GM18526 (cell line): Measurements from ENCODE around the gene OSBPL8.

Source experiments
- POLR2A ChIP-seq: IDR thresholded peaks from 3 replicates; pipeline ENCODE4 v1.6.1; 2011; ENCODE audit not compliant: insufficient read length; ENCODE audit errors: extremely low read depth

The OSBPL8 gene

DNA sequence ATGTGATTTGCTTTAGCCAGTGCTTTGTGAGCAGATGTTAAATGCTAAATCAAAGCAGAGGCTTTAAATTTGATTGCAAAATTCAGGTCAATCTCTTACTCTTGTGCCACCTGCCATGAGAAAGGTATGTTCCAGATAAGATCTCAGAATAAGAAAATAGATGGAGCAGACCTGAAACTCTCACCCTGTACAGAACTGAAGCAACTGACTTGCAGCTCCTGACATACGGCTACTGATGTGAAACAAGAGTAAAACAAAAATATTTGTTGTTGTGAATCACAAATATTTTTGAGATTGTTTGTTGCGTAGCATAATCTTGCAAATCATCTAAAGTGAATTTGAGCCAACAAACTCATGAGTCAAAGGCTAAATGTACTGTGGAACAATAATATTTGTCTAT is 3.5 kb upstream of the OSBPL8 start:
- no peak for TF ChIP-seq POLR2A

DNA sequence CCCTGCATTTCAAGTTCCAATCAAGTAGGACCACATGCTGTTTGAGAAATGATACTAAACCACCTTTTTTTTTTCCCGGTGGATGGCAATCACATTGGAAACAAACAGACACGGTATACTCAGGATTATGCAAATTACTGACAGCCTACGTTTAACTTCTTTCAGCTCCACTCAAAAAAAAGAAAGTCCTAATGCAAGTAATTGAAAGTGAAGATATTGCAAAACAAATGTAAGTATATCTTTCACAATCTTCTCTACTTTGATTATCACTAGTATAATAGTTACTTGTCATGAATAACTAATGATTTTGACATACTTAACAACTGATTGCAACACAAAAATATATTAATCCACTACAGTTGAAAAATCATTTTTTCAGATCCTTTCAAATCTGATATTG is 2.6 kb upstream of the OSBPL8 start:
- no peak for TF ChIP-seq POLR2A

GRCh38 chr12:76560086-76560491 is 518 bp upstream of the OSBPL8 start:
- TF ChIP-seq POLR2A, result no peak

GRCh38 chr12:76558684-76559399 is 729 bp downstream of the OSBPL8 start:
- no peak for TF ChIP-seq POLR2A

DNA sequence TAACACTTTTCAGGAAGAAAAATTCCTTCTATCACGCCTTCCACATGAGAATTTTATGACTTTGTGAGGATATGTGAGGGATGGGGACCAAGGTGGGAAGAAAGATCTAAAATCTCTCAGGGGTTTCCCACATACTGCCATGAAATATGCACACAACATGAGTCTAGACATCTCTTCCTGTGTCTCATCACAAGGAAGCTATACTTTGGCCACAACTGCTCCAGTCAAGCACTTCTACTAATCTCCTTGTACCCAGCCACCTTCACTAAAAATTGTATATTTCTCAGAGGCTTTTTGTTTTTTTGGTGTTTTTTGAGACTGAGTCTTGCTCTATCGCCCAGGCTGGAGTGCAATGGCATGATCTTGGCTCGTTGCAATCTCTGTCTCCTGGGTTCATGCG is 3.2 kb downstream of the OSBPL8 start:
- TF ChIP-seq POLR2A, result no peak

DNA sequence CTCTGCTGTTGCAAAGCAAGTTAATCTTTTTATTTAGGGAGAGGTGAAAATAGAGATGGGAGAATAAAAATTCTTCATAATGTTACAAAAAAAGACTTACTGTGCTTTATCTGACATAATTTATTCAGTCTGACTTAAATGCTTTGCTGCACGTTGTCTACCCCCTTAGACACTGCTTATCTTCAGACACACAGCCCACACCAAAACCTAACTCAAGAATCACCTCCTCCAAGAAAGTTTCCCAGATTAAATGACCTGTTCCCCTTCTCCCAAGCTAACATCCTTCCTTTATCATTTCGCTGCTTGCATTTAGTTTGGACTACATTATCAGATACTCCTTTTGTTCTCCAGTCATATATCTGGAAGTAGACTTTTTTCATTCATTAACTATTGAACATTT is 3.8 kb downstream of the OSBPL8 start:
- TF ChIP-seq POLR2A, result no peak

DNA sequence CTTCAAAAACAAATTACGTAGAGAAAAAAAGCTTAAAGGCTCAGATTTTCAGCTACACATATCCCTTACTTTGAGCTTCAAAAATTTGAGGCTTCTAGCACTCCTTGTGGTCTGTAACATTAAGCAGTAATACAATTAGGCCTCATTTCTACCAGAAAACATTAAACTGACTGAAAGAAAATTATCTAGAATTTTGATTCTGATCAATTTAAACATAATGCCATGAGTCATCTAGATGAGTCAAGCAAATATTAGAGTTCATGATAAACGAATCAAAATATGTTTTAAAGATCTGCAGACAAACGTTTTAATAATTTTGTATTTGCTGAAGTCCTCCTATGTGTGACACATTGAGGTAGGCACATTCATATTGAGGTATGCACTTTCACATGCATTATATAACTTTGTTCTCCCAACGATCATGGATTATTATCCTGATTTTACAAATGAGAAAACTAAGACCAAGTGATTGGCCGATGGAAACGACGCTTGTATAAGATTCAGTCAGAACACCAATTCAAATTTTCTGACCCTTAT is 4.3 kb downstream of the OSBPL8 start:
- no peak for TF ChIP-seq POLR2A

DNA sequence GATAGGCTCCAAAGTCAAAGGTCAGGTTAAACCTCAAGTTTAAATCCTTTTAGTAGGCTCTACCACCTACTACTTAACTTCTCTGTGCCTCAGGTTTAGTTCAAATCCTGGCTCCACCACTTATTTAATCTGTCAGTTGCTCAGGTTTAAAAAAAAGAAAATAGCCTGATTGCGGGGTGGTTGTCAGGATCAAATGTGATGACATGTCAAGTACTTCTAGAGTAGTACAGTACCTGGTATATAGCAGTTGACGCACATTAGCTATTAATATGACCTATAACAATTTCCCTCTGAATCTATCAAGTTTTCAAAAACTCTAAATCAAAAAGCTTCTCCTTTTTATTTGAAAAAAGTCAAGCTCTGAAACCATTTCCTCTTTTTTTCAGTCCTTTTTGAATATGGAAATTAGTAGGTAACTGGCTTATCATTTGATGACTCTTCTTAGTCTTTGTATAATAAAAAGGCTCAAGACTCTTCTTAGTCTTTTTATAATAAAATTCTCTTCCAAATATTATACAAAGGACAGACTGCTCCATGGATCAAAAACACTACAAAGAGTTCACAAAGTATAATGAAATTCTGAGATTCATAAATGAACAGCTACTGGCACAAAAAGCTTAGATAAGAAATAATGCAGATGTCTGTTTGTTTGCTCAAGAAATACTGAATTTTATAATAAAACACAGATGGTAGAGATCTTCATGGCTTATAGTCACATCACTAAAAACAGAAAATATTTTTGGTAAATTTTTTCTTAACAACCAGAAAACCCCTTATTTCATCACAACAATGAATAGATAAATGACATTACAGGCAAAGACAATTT is 5.0 kb downstream of the OSBPL8 start:
- no peak for TF ChIP-seq POLR2A

GRCh38 chr12:76552343-76552938 is 7.1 kb downstream of the OSBPL8 start:
- TF ChIP-seq POLR2A, result no peak

GRCh38 chr12:76551482-76551888 is 8.1 kb downstream of the OSBPL8 start:
- TF ChIP-seq POLR2A, result no peak

- TF ChIP-seq POLR2A, result no peak
Observed at GRCh38 chr12:76549131-76549530, 10.4 kb downstream of the OSBPL8 start.

DNA sequence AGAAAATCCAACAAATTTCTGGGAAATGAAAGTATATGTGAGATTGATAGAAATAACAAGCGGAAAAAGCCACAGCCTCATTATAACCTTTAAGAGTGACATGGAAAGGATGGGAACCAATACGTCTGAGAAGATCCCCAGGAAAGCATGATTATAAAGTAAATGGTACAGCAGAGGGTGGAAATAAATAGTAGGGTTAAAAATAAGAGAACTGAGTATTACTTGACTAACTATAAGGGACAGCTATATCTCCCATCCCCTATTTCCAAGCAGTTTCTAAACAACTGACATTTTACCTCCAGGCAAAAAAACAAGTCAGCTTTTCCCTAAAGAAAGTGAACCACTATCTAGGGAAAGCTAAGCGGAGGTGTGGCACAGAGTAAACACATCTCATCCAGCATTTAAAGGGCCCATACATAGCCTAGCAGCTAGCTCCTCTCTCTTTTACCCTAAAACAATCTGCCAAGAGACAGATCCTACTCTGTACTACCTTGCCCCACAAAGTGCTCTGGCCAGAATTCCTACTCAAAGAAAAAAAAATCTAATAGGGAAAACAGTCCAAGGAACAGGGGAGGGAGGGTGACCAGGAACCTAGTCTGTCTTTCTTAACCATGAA is 11.2 kb downstream of the OSBPL8 start:
- TF ChIP-seq POLR2A, result no peak

DNA sequence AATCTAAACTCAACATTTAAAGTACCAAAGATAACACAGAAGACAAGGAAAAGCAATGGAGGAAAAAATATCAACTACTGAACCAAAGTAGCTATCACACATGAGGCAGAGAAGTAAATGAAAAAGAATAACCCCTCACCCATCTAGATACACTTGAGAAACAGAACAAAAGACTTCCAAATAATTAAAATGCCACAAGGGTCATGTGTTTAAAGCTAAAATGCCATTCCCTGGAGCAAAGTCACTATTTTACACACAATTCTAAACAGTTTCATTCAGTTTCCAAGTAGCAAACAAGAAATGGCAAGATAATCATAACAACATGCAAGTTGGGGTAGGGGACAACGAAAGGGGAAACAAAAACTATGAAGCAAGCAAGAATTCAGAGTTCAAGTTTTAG is 12.0 kb downstream of the OSBPL8 start:
- no peak for TF ChIP-seq POLR2A

DNA sequence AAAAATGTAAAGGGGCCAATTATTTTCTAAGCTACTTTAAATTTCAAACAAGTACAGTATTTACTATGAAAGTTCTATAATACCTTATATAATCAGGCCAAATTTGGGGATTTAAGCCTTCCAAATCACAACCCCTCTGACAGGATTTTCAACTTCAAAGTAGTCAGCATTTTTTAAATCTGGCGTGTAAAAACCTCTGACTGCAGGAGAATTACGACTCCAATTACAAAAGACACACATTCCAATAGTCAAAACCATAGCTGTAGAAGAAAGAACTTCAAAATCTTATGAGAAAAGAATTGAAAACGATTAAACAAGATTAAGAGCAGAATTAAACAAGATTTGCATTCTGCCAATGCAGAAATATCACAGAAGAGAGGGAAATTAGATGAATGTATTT is 12.7 kb downstream of the OSBPL8 start:
- TF ChIP-seq POLR2A, result no peak

- TF ChIP-seq POLR2A, result no peak
Observed at GRCh38 chr12:76545486-76545885, 14.1 kb downstream of the OSBPL8 start.

GRCh38 chr12:76544601-76545261 is 14.8 kb downstream of the OSBPL8 start:
- TF ChIP-seq POLR2A, result no peak
